HG03571 (cell line): ENCODE measurements around the gene TTLL11.

ENCODE experiments used
- ATAC-seq: cut with Tn5 transposase; IDR thresholded peaks from one replicate; pipeline ENCODE4 v1.9.1; 2021; ENCODE audit not compliant: unreplicated experiment

Gene TTLL11

GRCh38 chr9:121946465-121946864 lies 146.6 kb downstream of the TTLL11 start:
- ATAC-seq = no peak

DNA sequence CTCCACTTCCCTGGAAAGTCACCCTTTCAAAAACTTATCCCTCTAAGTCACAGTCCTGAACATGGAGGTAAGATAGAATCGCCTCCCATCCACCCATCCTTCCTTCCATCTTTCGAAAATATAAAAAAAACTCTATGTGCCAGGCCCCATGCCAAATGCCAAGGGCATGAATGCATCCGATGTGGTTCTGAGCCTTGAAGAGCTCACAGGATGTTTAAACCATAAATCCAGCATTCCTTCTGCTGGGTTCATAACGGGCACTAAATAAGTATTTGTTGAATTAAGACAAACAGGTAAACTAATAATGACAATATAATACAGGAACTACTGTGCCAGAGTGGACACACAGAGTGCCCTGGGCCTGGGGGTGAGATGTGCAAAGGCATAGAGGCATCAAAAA lies 147.3 kb downstream of the TTLL11 start:
- no peak for ATAC-seq

- ATAC-seq = no peak
These were observed 147.8 kb downstream of the TTLL11 start for GRCh38 chr9:121945281-121945680.

- ATAC-seq = no peak
These were observed 148.4 kb downstream of the TTLL11 start for GRCh38 chr9:121944711-121945191.

- no peak for ATAC-seq
These were observed 149.6 kb downstream of the TTLL11 start for GRCh38 chr9:121943463-121943862.

GRCh38 chr9:121942866-121943382 lies 150.2 kb downstream of the TTLL11 start:
- no peak for ATAC-seq

GRCh38 chr9:121942313-121942712 lies 150.8 kb downstream of the TTLL11 start:
- ATAC-seq = no peak

- ATAC-seq = no peak
These were observed 153.5 kb downstream of the TTLL11 start for GRCh38 chr9:121939643-121940042.

DNA sequence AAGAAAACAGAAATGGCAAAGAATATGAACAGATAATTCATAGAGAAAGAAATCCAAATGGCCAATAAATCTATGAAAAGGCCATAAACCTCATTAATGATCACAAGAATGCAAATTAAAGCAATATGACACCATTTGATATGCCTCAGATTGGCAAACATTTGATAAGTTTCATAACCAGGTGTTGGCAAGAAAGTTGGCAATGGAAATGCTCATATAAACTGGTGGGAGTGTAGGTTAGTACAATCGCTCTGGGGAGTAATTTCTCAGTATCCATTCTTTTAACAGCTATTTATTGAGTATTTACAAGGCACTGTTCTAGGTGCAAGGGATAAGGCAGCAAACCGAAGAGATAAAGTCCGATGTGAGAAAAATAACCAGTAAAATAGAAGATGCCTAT lies 154.5 kb downstream of the TTLL11 start:
- no peak for ATAC-seq

DNA sequence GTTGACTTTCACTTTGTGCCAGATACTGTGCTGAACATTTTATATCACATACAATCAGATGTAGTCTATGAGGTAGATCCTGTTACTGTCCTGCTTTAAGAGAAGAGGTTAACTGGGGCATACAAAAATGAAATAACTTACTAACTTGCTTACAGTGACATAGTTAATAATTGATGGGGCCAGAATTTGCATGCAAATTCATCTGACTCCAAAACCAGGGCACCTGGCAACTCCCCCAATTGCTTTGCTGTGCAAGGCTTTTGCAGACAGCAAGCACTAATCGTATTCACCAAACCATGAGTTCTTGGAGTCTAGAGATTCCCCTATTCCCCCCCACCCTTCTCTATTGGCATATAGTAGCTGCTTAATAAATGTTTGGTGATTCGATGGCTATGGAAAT lies 155.9 kb downstream of the TTLL11 start:
- no peak for ATAC-seq

DNA sequence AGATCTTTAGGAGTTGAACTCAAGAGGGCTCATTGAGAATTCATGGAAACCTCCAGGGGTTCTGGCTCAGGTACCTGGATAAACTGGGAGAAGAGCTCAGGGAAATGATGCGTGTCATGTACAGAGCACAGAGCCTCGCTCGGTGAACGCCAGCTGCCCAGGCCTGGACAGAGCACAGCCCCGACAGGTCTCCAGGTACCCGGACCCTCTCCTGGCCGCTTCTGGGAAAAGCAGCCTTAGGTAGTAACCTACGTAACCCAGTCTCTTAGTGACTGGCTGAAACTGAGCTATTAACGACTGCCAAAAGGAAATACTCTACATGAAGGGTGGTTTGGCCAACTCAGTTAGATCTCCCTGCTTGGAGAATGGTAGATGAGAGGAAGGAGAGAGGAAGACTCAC lies 157.4 kb downstream of the TTLL11 start:
- no peak for ATAC-seq

DNA sequence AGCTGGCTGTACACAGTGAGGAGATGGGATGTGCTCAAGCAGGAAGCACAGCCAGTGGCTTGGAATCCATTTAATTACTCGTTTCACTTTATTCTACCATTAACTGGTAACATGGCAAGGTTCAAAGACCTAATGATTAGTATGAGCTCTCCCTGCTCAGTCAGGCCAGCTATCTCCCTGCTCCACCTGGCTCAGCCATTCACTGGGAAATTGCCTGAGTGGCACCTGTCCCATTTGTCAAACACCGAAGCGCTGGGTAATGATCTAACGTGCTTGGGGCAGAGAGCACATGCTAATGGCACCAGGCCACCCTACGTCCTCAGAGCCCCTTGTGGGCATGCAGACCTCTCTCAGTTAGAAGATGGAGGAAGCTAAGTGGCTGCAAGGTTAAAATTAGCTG lies 162.2 kb downstream of the TTLL11 start:
- no peak for ATAC-seq

GRCh38 chr9:121929893-121930875 lies 162.9 kb downstream of the TTLL11 start:
- ATAC-seq = no peak

DNA sequence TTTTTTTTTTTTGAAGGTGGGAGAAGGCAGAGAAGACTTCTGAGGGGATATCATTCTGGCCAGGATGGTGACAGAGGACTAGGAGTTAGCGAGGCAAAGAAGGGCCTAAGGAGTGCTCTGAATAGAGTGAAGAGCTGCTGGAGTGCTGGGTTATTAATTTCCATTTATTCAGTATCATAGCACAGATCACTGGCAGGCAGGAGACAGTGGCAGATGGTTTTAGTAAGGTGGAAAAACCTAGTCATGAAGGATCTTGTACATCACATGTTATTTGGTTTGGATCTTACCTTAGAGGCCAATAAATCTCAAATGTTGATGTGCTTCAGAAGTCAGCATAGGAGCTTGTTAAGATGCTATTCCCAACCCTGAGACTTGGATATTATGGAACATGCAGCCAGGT lies 165.5 kb downstream of the TTLL11 start:
- no peak for ATAC-seq

DNA sequence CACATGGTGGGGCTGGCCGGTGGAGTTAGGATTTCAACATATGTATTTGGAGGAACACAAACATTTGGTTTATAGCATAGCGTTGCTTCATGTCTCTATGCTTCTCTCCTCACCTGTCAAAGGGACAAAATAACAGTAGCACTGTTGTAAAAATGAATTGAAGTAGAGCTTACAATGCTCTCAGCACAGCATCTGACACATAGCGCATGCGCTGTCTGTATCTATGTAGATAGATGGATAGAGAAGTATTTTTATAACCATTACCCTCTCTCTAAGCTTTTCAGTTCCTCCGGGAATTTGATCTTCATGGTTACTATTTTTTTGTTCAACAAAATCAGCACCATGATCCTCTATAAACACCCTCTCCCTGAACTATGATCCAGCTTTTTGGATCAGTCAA lies 166.0 kb downstream of the TTLL11 start:
- no peak for ATAC-seq

DNA sequence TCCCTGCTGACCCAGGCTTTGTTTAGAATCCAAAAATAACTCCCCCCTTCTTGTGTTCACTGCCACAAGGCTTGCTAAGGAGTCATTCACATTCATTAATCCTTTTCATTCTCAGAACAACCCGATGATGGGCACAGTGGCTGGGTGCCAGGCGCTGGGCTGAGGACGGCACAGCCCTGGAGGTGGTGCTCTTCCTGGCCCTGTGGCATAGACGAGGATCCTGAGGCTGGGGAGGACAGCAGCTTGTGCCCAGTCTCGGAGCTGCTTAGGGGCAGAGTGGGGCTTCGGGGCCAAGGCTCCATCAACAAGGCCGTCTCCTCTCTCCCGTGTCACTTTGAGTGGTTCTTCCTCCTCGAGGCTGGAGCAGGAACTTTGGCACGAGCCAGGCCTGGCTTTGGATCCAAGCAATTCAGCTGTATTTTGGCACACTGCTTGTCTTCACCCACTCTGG lies 166.7 kb downstream of the TTLL11 start:
- ATAC-seq = no peak

DNA sequence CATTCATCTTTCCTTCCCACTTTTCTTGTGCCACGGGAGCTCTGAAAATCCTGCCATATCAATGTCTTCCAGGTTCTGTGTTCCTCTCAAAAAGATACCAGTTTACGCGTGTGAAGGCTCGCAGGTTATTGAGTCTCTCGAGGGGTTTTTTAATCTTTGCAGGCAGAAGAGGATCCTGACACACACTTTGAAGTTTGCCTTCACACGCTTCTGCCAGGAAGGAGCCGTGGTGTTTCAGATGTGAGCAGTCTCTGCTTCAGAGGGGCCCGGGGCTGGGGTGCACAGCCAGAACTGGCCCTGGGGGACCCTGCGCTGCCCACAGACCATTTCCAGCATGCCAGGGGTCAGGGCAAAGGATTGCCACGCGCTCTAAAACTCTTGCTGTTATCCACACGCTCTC lies 167.2 kb downstream of the TTLL11 start:
- no peak for ATAC-seq

GRCh38 chr9:121924700-121925099 lies 168.4 kb downstream of the TTLL11 start:
- no peak for ATAC-seq

- ATAC-seq = no peak
These were observed 171.7 kb downstream of the TTLL11 start for GRCh38 chr9:121921444-121921843.

GRCh38 chr9:121917375-121918335 lies 175.5 kb downstream of the TTLL11 start:
- no peak for ATAC-seq

DNA sequence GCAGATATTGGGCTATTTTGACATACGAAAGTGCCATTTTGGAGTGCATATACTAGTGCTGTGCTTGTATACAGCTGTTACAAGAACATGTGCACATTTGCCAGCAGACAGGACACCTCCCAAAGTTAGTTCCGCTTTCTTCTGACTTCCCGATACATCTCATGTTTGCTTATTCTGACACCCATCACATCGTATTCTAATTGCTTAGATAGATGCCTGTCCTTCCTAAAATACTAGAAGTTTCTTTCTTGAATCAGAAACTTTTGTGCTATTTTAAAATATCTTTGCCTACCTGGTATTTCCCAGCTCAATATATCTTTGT lies 177.8 kb downstream of the TTLL11 start:
- ATAC-seq = no peak
